D721Med (cell line): ENCODE data around the gene PHLPP1.

Experiments used
- DNase-seq: peaks from one replicate; pipeline ENCODE4 v3.0.0; 2011; ENCODE audit warnings: low spot score; ENCODE audit not compliant: insufficient read length
- FAIRE-seq: peaks from 2 replicates; lab custom pipeline; 2011; peaks lifted over from hg19 to GRCh38; lab: Jason Lieb, UNC
- TF ChIP-seq, protein P1 (sequence below): IDR thresholded peaks from 2 replicates; pipeline ENCODE4 v1.5.1; 2012; ENCODE audit warnings: mild to moderate bottlenecking, control low read depth; ENCODE audit not compliant: insufficient read depth; ENCODE audit errors: missing control alignments

PHLPP1 gene

DNA sequence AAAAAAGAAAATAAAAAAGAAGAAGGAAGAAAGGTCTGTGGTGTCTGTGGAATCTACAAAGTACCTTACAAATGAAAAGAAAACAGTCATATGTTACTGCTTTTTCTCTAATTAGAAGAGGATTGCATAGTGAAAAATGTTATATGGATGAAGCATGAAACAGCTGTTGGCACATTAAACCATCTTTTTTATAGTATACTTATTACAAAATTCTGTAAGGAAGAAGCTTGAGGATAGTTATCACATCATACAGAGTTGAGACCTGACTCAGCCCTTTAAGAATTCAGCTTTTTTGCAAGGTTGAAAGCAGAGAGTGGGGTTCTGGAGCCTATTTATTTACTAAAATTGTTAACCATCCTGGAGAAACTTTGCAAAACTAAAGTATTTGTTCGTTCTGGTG lies 222.7 kb downstream of the PHLPP1 start:
- FAIRE-seq (no peak), DNase-seq (no peak)
- TF ChIP-seq, protein P1, sequence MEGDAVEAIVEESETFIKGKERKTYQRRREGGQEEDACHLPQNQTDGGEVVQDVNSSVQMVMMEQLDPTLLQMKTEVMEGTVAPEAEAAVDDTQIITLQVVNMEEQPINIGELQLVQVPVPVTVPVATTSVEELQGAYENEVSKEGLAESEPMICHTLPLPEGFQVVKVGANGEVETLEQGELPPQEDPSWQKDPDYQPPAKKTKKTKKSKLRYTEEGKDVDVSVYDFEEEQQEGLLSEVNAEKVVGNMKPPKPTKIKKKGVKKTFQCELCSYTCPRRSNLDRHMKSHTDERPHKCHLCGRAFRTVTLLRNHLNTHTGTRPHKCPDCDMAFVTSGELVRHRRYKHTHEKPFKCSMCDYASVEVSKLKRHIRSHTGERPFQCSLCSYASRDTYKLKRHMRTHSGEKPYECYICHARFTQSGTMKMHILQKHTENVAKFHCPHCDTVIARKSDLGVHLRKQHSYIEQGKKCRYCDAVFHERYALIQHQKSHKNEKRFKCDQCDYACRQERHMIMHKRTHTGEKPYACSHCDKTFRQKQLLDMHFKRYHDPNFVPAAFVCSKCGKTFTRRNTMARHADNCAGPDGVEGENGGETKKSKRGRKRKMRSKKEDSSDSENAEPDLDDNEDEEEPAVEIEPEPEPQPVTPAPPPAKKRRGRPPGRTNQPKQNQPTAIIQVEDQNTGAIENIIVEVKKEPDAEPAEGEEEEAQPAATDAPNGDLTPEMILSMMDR: no peak

DNA sequence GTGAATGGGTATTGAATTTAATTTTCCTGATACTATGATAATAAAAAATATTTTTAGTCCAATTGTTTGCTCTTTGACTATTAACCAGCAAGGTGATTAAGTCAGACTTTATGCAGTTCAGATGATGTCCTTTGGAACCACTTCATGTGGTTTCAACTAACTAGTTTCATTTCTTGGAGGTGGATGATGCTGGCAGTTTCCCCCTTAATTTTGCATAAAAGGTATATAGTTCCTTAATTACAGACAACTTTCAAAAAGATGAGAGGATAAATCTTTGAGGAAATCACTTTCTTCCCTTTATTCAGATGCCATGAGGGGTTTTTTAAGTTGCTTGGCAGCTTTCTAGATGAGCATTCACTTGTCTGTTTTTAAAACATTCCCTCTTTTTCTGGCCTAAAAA lies 223.1 kb downstream of the PHLPP1 start:
- FAIRE-seq: no peak
- TF ChIP-seq, protein P1: no peak
- DNase-seq: no peak

DNA sequence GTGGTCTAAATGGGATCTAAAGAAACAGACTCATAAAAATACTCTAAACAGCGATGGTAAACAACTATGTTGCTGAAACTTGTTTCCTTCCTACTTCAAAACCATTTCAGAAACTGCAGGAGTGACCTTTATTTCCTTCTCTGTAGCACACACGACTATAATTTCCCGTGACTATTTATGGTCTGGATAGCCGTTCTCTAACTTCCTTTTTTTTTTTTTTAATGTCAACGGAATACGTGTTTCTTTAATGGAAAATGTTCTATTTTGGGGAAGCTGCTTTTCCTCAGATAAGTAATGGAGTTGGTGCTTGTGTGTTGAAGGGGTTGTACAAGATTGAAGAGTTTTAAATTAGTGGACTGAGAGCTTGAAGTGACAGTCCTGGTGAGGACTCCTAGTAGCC lies 224.1 kb downstream of the PHLPP1 start:
- FAIRE-seq: peak; percentile 96
- DNase-seq: no peak
- TF ChIP-seq, protein P1: no peak

DNA sequence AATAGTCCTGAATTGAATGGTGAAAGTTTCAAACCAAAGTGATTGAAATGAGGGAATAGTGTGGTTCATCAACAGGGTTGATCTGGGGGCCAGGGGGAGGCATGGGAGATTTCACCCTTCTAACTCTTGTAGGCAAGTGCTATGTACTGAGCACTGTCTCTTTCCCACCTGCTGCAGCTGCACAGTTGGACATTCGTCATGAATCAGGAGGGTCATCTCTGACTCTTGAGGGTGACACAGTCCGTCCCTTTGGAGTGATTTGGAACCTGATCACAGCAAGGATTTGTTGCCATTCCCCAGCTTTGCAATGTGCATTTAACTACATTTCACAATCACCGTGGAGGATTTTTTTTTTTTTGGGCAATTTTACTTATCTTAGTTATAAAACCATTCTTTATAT lies 224.6 kb downstream of the PHLPP1 start:
- FAIRE-seq (peak; percentile 80), DNase-seq (no peak)
- TF ChIP-seq, protein P1: no peak

DNA sequence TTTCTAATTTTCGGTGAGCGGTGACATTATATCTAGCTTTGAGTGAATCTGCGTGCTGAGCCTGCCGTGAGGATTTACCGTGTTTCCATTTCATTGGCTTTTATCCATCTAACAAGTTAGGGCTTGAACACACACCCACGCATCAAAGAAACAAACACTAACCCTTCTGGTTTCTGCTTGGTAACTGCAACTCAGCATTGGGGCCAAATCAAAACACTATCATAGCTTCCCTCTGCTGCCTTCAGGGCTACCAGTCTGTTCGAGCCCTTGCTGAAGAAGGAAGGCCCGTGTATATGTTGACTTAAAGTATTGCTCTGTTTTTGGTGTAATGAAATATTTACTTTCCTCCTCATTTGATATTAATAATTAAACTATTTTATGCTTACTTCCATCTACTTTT lies 227.2 kb downstream of the PHLPP1 start:
- TF ChIP-seq, protein P1: no peak
- DNase-seq: no peak
- FAIRE-seq: no peak

DNA sequence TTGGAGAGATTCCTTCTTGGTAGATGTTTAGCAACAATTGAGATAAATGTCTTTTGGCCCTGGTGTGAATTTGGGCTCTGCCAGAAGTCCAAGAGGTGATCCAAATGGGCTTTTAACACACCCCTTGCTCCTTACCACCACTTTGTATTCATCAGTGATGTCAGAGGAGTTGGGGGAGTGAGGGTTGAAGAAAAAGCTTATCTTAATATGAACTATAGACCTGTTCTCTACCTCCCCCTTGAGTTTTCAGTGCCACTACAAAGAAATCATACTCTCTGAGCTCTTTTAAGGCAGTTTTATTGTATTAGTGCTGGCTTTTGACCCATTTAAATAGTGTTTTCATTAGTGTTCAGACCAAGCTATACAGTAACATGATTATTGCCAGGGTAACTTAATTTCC lies 229.1 kb downstream of the PHLPP1 start:
- DNase-seq (no peak), FAIRE-seq (no peak)
- TF ChIP-seq, protein P1: peak; percentile 4

DNA sequence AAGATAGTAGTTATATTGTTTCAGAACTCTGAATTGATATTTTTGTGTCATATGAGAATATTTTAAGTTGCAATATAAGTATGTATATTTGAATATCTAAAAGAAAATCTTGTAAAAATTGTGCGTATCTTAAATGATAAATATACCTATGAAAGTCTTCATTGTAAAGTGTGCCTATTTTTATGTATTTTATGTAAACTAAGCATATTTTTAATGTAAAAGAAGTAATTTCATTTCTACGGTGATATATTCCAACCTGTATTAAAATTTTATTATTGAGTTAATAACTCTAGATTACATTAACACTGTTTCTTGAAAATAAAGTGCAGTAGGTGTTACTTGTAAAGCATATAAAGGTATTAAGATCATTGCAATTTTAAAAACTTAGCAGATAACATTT lies 233.4 kb downstream of the PHLPP1 start:
- FAIRE-seq: no peak
- TF ChIP-seq, protein P1: no peak
- DNase-seq: no peak
